ENCODE data around the gene SFXN5.
A peak's percentile ranks its signal among the peaks of the same experiment; 100 is the strongest.
"Not testable (repeated sequence)": the region's sequence is repeated elsewhere in the genome, so short reads cannot be mapped to it uniquely, and the experiment has no call there.

The SFXN5 gene

GRCh38 chr2:73069855-73070642 lies 1.5 kb downstream of the SFXN5 start:
- Histone ChIP-seq H3K4me1 (peaks cover 24% of the 10 kb centered on the region), H4K20me1 (0 out of 2 replicates have a peak, but pooled peaks cover 6% of the 10 kb centered on the region), H3K36me3 (peaks cover 8% of the 10 kb centered on the region), H3K9ac (peak overlapping the region; percentile 83), H3K4me3 (peak overlapping the region; percentile 75), H3K27me3 (no peaks in the 10 kb centered on the region), H3K9me3 (no peaks in the 10 kb centered on the region), H3K27ac (peak overlapping the region; percentile 89), H3K4me2 (peak overlapping the region; percentile 89)
- no peak for TF ChIP-seq Cebpa-rat (IDR thresholded peaks at IDR 0.05)

- Histone ChIP-seq H3K4me2 (peak overlapping the region; percentile 89), H3K27me3 (no peaks in the 10 kb centered on the region), H3K9ac (peak overlapping the region; percentile 83; the same call in 1 of the 2 replicates), H3K4me3 (peak overlapping the region; percentile 75; the same call in 1 of the 2 replicates), H3K36me3 (peaks cover under 1% of the 10 kb centered on the region; the same call in 1 of the 2 replicates), H3K9me3 (no peaks in the 10 kb centered on the region), H4K20me1 (0 out of 2 replicates have a peak, but pooled peaks cover 6% of the 10 kb centered on the region), H3K27ac (no peak overlapping the region), H3K4me1 (peaks cover 32% of the 10 kb centered on the region)
- no peak for TF ChIP-seq Cebpa-rat (IDR thresholded peaks at IDR 0.05)
Observed at GRCh38 chr2:73069041-73069854, 2.3 kb downstream of the SFXN5 start.

- Histone ChIP-seq H3K27ac (no peak overlapping the region), H3K36me3 (no peaks in the 10 kb centered on the region), H3K9me3 (no peaks in the 10 kb centered on the region), H4K20me1 (0 out of 2 replicates have a peak, but pooled peaks cover 6% of the 10 kb centered on the region), H3K4me3 (no peak overlapping the region), H3K27me3 (no peaks in the 10 kb centered on the region), H3K4me2 (no peak overlapping the region), H3K9ac (no peak overlapping the region), H3K4me1 (peaks cover 35% of the 10 kb centered on the region)
- TF ChIP-seq Cebpa-rat (IDR thresholded peaks at IDR 0.05) = no peak
Observed at GRCh38 chr2:73068147-73068546, 3.4 kb downstream of the SFXN5 start.

GRCh38 chr2:73067043-73067442 lies 4.5 kb downstream of the SFXN5 start:
- Histone ChIP-seq H3K4me2 (no peak overlapping the region), H3K4me1 (peaks cover 35% of the 10 kb centered on the region), H3K27me3 (no peaks in the 10 kb centered on the region), H3K9me3 (no peaks in the 10 kb centered on the region), H3K4me3 (no peak overlapping the region), H3K9ac (no peak overlapping the region), H4K20me1 (0 out of 2 replicates have a peak, but pooled peaks cover 6% of the 10 kb centered on the region), H3K36me3 (no peaks in the 10 kb centered on the region), H3K27ac (no peak overlapping the region)
- TF ChIP-seq Cebpa-rat (IDR thresholded peaks at IDR 0.05) = no peak

- H3K9ac ChIP-seq, H3K4me3 ChIP-seq, H3K27ac ChIP-seq, H4K20me1 ChIP-seq, H3K9me3 ChIP-seq, H3K27me3 ChIP-seq, H3K4me2 ChIP-seq, H3K36me3 ChIP-seq: not testable (repeated sequence)
- peaks cover 32% of the 10 kb centered on the region for H3K4me1 ChIP-seq
Observed at GRCh38 chr2:73065070-73065469, 6.4 kb downstream of the SFXN5 start.

GRCh38 chr2:73063909-73064875 lies 7.3 kb downstream of the SFXN5 start:
- Histone ChIP-seq H3K4me1 (peaks cover 29% of the 10 kb centered on the region), H3K27ac (no peak overlapping the region), H3K4me3 (no peak overlapping the region), H3K4me2 (no peak overlapping the region), H3K9me3 (no peaks in the 10 kb centered on the region), H3K9ac (no peak overlapping the region), H3K27me3 (no peaks in the 10 kb centered on the region), H3K36me3 (no peaks in the 10 kb centered on the region), H4K20me1 (peaks cover 4% of the 10 kb centered on the region; the same call in 1 of the 2 replicates)
- no peak for TF ChIP-seq Cebpa-rat (IDR thresholded peaks at IDR 0.05)

- Histone ChIP-seq H3K9ac (no peak overlapping the region), H4K20me1 (peaks cover 6% of the 10 kb centered on the region; the same call in 1 of the 2 replicates), H3K27me3 (no peaks in the 10 kb centered on the region), H3K9me3 (no peaks in the 10 kb centered on the region), H3K4me2 (no peak overlapping the region), H3K4me1 (peaks cover 34% of the 10 kb centered on the region), H3K4me3 (no peak overlapping the region), H3K27ac (no peak overlapping the region), H3K36me3 (no peaks in the 10 kb centered on the region)
- no peak for TF ChIP-seq Cebpa-rat (IDR thresholded peaks at IDR 0.05)
Observed at GRCh38 chr2:73063472-73063871, 8.0 kb downstream of the SFXN5 start.

- H3K9me3 ChIP-seq = peaks cover 23% of the 10 kb centered on the region
Observed at GRCh38 chr2:73059106-73059505, 12.4 kb downstream of the SFXN5 start.

GRCh38 chr2:73054980-73055379 lies 16.5 kb downstream of the SFXN5 start:
- Histone ChIP-seq H4K20me1 (peaks cover 6% of the 10 kb centered on the region; the same call in 1 of the 2 replicates), H3K4me3 (no peak overlapping the region), H3K4me1 (peaks cover 17% of the 10 kb centered on the region), H3K27ac (no peak overlapping the region), H3K27me3 (no peaks in the 10 kb centered on the region), H3K4me2 (no peak overlapping the region), H3K9ac (no peak overlapping the region), H3K36me3 (peaks cover 30% of the 10 kb centered on the region), H3K9me3 (peaks cover 23% of the 10 kb centered on the region)
- no peak for TF ChIP-seq Cebpa-rat (IDR thresholded peaks at IDR 0.05)

More at GRCh38 chr2:73059106-73059505, 12.4 kb downstream of the SFXN5 start:
- TF ChIP-seq Cebpa-rat (IDR thresholded peaks at IDR 0.05) = no peak; the same call in 1 of the 2 replicates
- Histone ChIP-seq H3K36me3 (peaks cover 30% of the 10 kb centered on the region), H3K4me1 (peaks cover 19% of the 10 kb centered on the region), H3K4me2 (peak overlapping the region; percentile 77), H4K20me1 (peaks cover 6% of the 10 kb centered on the region; the same call in 1 of the 2 replicates), H3K4me3 (no peak overlapping the region), H3K9ac (0 out of 2 replicates have a peak overlapping the region, but pooled peaks have one; percentile 15), H3K27me3 (no peaks in the 10 kb centered on the region), H3K27ac (peak overlapping the region; percentile 71)
